SK-N-SH (cell line): ENCODE measurements around the gene ARID4B. TPM values are rescaled to one million over a fixed set of nuclear protein-coding genes. Genes with fewer than 3 reads are reported as not detected.

Experiments used
- CTCF ChIA-PET: fragments of 300-600, 350-600 bp; formaldehyde crosslinking; extraction: SDS; loops from one replicate; lab custom pipeline; 2021; lab: Yijun Ruan, JAX
- POLR2A ChIA-PET: fragments of 350-600 bp; sonication (Branson Sonifier 250); formaldehyde crosslinking; extraction: SDS; loops from one replicate; lab custom pipeline; 2020; ENCODE audit warnings: antibody characterized with exemption, inconsistent platforms; lab: Yijun Ruan, JAX
- DNase-seq: peaks from one replicate; pipeline ENCODE4 v3.0.0; 2012
- H2AFZ ChIP-seq: fragments of 200-600 bp; sonication (generic); 2 replicates; pipeline ENCODE4 v1.8.1; 2016; ENCODE audit warnings: antibody characterized with exemption, mild to moderate bottlenecking, low read depth
- H3F3A ChIP-seq: fragments of 200-600 bp; sonication (generic); replicated peaks from 2 replicates; pipeline ENCODE3; 2016; ENCODE audit warnings: antibody characterized with exemption, mild to moderate bottlenecking; ENCODE audit not compliant: insufficient read depth
- H3K27ac ChIP-seq, 2 experiments: fragments of 200-500 bp in 1 of 2; fragments of 200-600 bp in 1 of 2; sonication (Bioruptor generic) in 1 of 2; sonication (generic), shearing (Covaris generic) in 1 of 2; 2 replicates each; pipeline versions ENCODE4 v1.5.1 to v1.6.1; 2014 to 2016; ENCODE audit warnings: low read depth in 2 of 2, inconsistent platforms in 1 of 2, low read length in 1 of 2, mild to moderate bottlenecking in 1 of 2, mixed read lengths in 1 of 2
- H3K27me3 ChIP-seq: fragments of 200-600 bp; sonication (generic), shearing (Covaris generic); 2 replicates; pipeline ENCODE4 v1.6.1; 2016; ENCODE audit warnings: mixed run types; ENCODE audit not compliant: insufficient read depth
- H3K36me3 ChIP-seq, 2 experiments: fragments of 200-500 bp in 1 of 2; fragments of 200-600 bp in 1 of 2; sonication (Bioruptor generic) in 1 of 2; sonication (generic) in 1 of 2; replicated peaks in 1 of 2; 2 replicates each; pipeline versions ENCODE3 to v1.5.1; 2014 to 2016; ENCODE audit warnings: low read length in 1 of 2, mild to moderate bottlenecking in 1 of 2; ENCODE audit not compliant: insufficient read depth in 2 of 2, control insufficient read depth in 1 of 2
- H3K4me1 ChIP-seq, 2 experiments: fragments of 200-500 bp in 1 of 2; fragments of 200-600 bp in 1 of 2; sonication (Bioruptor generic) in 1 of 2; sonication (generic), shearing (Covaris generic) in 1 of 2; 2 replicates each; pipeline versions ENCODE4 v1.5.1 to v1.6.1; 2014 to 2016; ENCODE audit warnings: low read depth in 1 of 2, low read length in 1 of 2, mixed run types in 1 of 2; ENCODE audit not compliant: insufficient read depth in 2 of 2, control insufficient read depth in 1 of 2
- H3K4me2 ChIP-seq: fragments of 200-600 bp; sonication (generic), shearing (Covaris generic); 2 replicates; pipeline ENCODE4 v1.6.1; 2017; ENCODE audit warnings: mixed run types
- H3K4me3 ChIP-seq, 2 experiments: fragments of 200-500 bp in 1 of 2; fragments of 200-600 bp in 1 of 2; sonication (Bioruptor generic) in 1 of 2; sonication (generic), shearing (Covaris generic) in 1 of 2; 2 replicates each; pipeline versions ENCODE4 v1.5.1 to v1.8.1; 2014 to 2016; ENCODE audit warnings: low read depth in 2 of 2, inconsistent platforms in 1 of 2, low read length in 1 of 2, mild to moderate bottlenecking in 1 of 2, mixed read lengths in 1 of 2, moderate library complexity in 1 of 2
- H3K79me2 ChIP-seq: fragments of 200-600 bp; sonication (generic); 2 replicates; pipeline ENCODE4 v1.8.1; 2017; ENCODE audit warnings: mild to moderate bottlenecking; ENCODE audit not compliant: insufficient read depth
- H3K9ac ChIP-seq: fragments of 200-600 bp; sonication (generic); 2 replicates; pipeline ENCODE4 v1.6.1; 2017; ENCODE audit warnings: mixed run types
- H3K9me2 ChIP-seq: fragments of 200-600 bp; sonication (generic); 2 replicates; pipeline ENCODE4 v1.6.1; 2017; ENCODE audit warnings: mixed run types
- H3K9me3 ChIP-seq: fragments of 200-600 bp; sonication (generic); 2 replicates; pipeline ENCODE4 v1.6.1; 2017; ENCODE audit warnings: mixed run types, mild to moderate bottlenecking, moderate library complexity
- H4K20me1 ChIP-seq: fragments of 200-600 bp; sonication (generic); 2 replicates; pipeline ENCODE4 v1.6.1; 2017; ENCODE audit warnings: mild to moderate bottlenecking, mixed run types; ENCODE audit not compliant: insufficient read depth
- CHD2 ChIP-seq: fragments of 150-350 bp; IDR thresholded peaks from 2 replicates; pipeline ENCODE4 v1.6.1; 2018; ENCODE audit warnings: low read length; ENCODE audit not compliant: partially characterized antibody
- FOSL2 ChIP-seq: IDR thresholded peaks from 2 replicates; pipeline ENCODE4 v1.4.0; 2012; ENCODE audit warnings: low read depth, mild to moderate bottlenecking, moderate library complexity, borderline replicate concordance
- FOXM1 ChIP-seq: IDR thresholded peaks from 2 replicates; pipeline ENCODE4 v1.4.0; 2012; ENCODE audit warnings: low read depth, mild to moderate bottlenecking
- GABPA ChIP-seq: IDR thresholded peaks from 2 replicates; pipeline ENCODE4 v1.4.0; 2012; ENCODE audit warnings: low read depth, mild to moderate bottlenecking
- GATA2 ChIP-seq: sonication (generic); formaldehyde crosslinking; IDR thresholded peaks from 2 replicates; pipeline ENCODE4 v1.5.0; 2020; ENCODE audit warnings: mild to moderate bottlenecking, missing genetic modification reagents
- MAX ChIP-seq: IDR thresholded peaks from 2 replicates; pipeline ENCODE4 v1.4.0; 2012; ENCODE audit warnings: low read depth
- MEF2A ChIP-seq: IDR thresholded peaks from 2 replicates; pipeline ENCODE4 v1.4.0; 2012; ENCODE audit warnings: low read depth, borderline replicate concordance
- NRF1 ChIP-seq: IDR thresholded peaks from 2 replicates; pipeline ENCODE4 v1.6.1; 2012; ENCODE audit warnings: low read depth, mild to moderate bottlenecking, low read length
- PBX3 ChIP-seq: IDR thresholded peaks from 2 replicates; pipeline ENCODE4; 2012
- RAD21 ChIP-seq: IDR thresholded peaks from 2 replicates; pipeline ENCODE4 v1.6.1; 2012; ENCODE audit warnings: mild to moderate bottlenecking, low read length
- RCOR1 ChIP-seq: fragments of 150-350 bp; IDR thresholded peaks from 2 replicates; pipeline ENCODE4 v1.6.1; 2017; ENCODE audit warnings: antibody characterized with exemption, low read length
- REST ChIP-seq: IDR thresholded peaks from 2 replicates; pipeline ENCODE4 v1.6.1; 2012; ENCODE audit warnings: mild to moderate bottlenecking, low read depth, low read length, moderate library complexity
- RXRA ChIP-seq: IDR thresholded peaks from 2 replicates; pipeline ENCODE4 v1.4.0; 2012; ENCODE audit warnings: low read depth, mild to moderate bottlenecking, borderline replicate concordance
- TCF12 ChIP-seq: IDR thresholded peaks from 2 replicates; pipeline ENCODE4 v1.4.0; 2012
- USF2 ChIP-seq: fragments of 150-350 bp; IDR thresholded peaks from 2 replicates; pipeline ENCODE4 v1.6.1; 2017; ENCODE audit warnings: antibody characterized with exemption, low read length, low read depth, borderline replicate concordance
- ZBTB33 ChIP-seq: IDR thresholded peaks from 2 replicates; pipeline ENCODE4 v1.4.0; 2012; ENCODE audit warnings: low read depth, borderline replicate concordance
- WGBS: methylation state at CpG from one replicate; pipeline ENCODE4 v1.1.6; 2017; ENCODE audit warnings: low lambda C conversion rate; 5-methylcytosine and 5-hydroxymethylcytosine counted together
- polyA plus RNA-seq, 3 experiments: library from polyadenylated mRNA; depleted of rRNA; stranded (reverse); fragments of >200 nt; gene quantifications; 2 replicates each; pipeline ENCODE4 v1.2.3, GENCODE V29; 2012

Gene ARID4B
- polyA plus RNA-seq, 1 of the 3 experiments (the other 2 are of a cell fraction), result 4.4 TPM

- no peak for DNase-seq
- CTCF ChIA-PET, result interaction anchor here (1.5 to 1.6 kb wide), 2 partner anchors 11 to 73 kb away, joined by 3 to 7 read pairs; no protein-coding TSS in a partner anchor
- Histone ChIP-seq H3K36me3 (peaks cover 14 to 32% of the 10 kb centered on the region in 2 experiments), H3K27ac (no peak overlapping the region), H3K79me2 (peaks cover 12% of the 10 kb centered on the region), H3K9ac (no peak overlapping the region), H3K4me3 (no peak overlapping the region), H3K27me3 (no peaks in the 10 kb centered on the region), H3K9me2 (no peaks in the 10 kb centered on the region), H3F3A (no peaks in the 10 kb centered on the region), H4K20me1 (no peaks in the 10 kb centered on the region), H2AFZ (no peak overlapping the region), H3K9me3 (no peaks in the 10 kb centered on the region), H3K4me2 (no peak overlapping the region), H3K4me1 (no peaks in the 10 kb centered on the region)
- TF ChIP-seq REST (no peak), PBX3 (no peak), NRF1 (no peak), RXRA (no peak), RAD21 (no peak), RCOR1 (no peak), USF2 (no peak)
- WGBS, result 80% methylated on average over 6 of the region's 6 CpGs
- POLR2A ChIA-PET, result no interaction called here
Observed at GRCh38 chr1:235342039-235342438, 14.1 kb upstream of the ARID4B start.

GRCh38 chr1:235341334-235341733 is 13.4 kb upstream of the ARID4B start:
- Histone ChIP-seq H3K79me2 (peaks cover 17% of the 10 kb centered on the region), H3K9me2 (no peaks in the 10 kb centered on the region), H3K9ac (no peak overlapping the region), H3K4me2 (no peak overlapping the region), H3K4me3 (no peak overlapping the region), H3K36me3 (peaks cover 19 to 37% of the 10 kb centered on the region in 2 experiments), H3K4me1 (no peaks in the 10 kb centered on the region), H4K20me1 (no peaks in the 10 kb centered on the region), H3K9me3 (no peaks in the 10 kb centered on the region), H3K27me3 (no peaks in the 10 kb centered on the region), H3F3A (no peaks in the 10 kb centered on the region), H3K27ac (no peak overlapping the region), H2AFZ (no peak overlapping the region)
- no peak for DNase-seq
- ChIA-PET CTCF (interaction anchor here (1.5 to 1.6 kb wide), 2 partner anchors 10 to 74 kb away, joined by 3 to 7 read pairs; no protein-coding TSS in a partner anchor), POLR2A (no interaction called here)
- 84% methylated on average over 1 of the region's 1 CpG for WGBS
- TF ChIP-seq MAX (no peak), TCF12 (no peak), MEF2A (no peak), REST (no peak), ZBTB33 (no peak), CHD2 (no peak), FOSL2 (no peak), GATA2 (CRISPR knock-in tag) (no peak), GABPA (no peak), FOXM1 (no peak)
